Measurements from ENCODE around the gene RAPGEF4. TPM values are rescaled to one million over a fixed set of nuclear protein-coding genes. Genes with fewer than 3 reads are reported as not detected.

Gene RAPGEF4
- total RNA-seq, 4 donors from 2014 or later: 2.5 to 7.9 (median 4.6) TPM

GRCh38 chr2:172725284-172725683, 10.4 kb upstream of the RAPGEF4 start:
- 91 to 94% methylated on average over 2 of the region's 2 CpGs for WGBS, 2 donors (ENCODE audit: low coverage in 1 of 2)
- Histone ChIP-seq H3K36me3 (no peaks in the 10 kb centered on the region), H3K4me1 (no peaks in the 10 kb centered on the region), H3K27me3 (peaks cover 11% of the 10 kb centered on the region), H3K4me3 (no peak overlapping the region), H3K27ac (no peak overlapping the region), H3K9me3 (no peaks in the 10 kb centered on the region)
- no peak for ATAC-seq
- TF ChIP-seq EP300 (IDR thresholded peaks at IDR 0.05): no peak
- TF ChIP-seq CTCF (IDR thresholded peaks at IDR 0.05): no peak
- TF ChIP-seq POLR2A (IDR thresholded peaks at IDR 0.05): no peak
- TF ChIP-seq POLR2AphosphoS5 (IDR thresholded peaks at IDR 0.05): no peak

- no peaks in the 10 kb centered on the region for H3K36me3 ChIP-seq
- 79 to 100% methylated on average over 2 of the region's 3 CpGs for WGBS, 2 donors (ENCODE audit: low coverage in 1 of 2)
- H3K4me3 ChIP-seq: no peak overlapping the region
- no peaks in the 10 kb centered on the region for H3K4me1 ChIP-seq
- no peaks in the 10 kb centered on the region for H3K9me3 ChIP-seq
- H3K27ac ChIP-seq: no peak overlapping the region
- no peak for ATAC-seq
- H3K27me3 ChIP-seq: peaks cover 13% of the 10 kb centered on the region
- no peak for TF ChIP-seq POLR2AphosphoS5 (IDR thresholded peaks at IDR 0.05)
- TF ChIP-seq POLR2A (IDR thresholded peaks at IDR 0.05): no peak
These were observed 9.9 kb upstream of the RAPGEF4 start for GRCh38 chr2:172725746-172726145.

GRCh38 chr2:172726172-172726735, 9.4 kb upstream of the RAPGEF4 start:
- WGBS, 2 donors (ENCODE audit: low coverage in 1 of 2): 96% methylated on average over 4 of the region's 8 CpGs; no CpG with 5 or more reads in 1 of the 2 donors
- no peaks in the 10 kb centered on the region for H3K36me3 ChIP-seq
- H3K4me3 ChIP-seq: no peak overlapping the region
- H3K27me3 ChIP-seq: peaks cover 16% of the 10 kb centered on the region
- H3K9me3 ChIP-seq: no peaks in the 10 kb centered on the region
- H3K4me1 ChIP-seq: no peaks in the 10 kb centered on the region
- TF ChIP-seq CTCF (IDR thresholded peaks at IDR 0.05) (no peak), EP300 (IDR thresholded peaks at IDR 0.05) (no peak), POLR2A (IDR thresholded peaks at IDR 0.05) (no peak), POLR2AphosphoS5 (IDR thresholded peaks at IDR 0.05) (no peak)
- peak; percentile 43 for ATAC-seq
- H3K27ac ChIP-seq: no peak overlapping the region

- Histone ChIP-seq H3K27ac (no peak overlapping the region), H3K27me3 (peaks cover 37% of the 10 kb centered on the region), H3K4me1 (peaks cover 0 to 6% (median 0%) of the 10 kb centered on the region in 3 donors), H3K4me3 (no peak overlapping the region), H3K36me3 (no peaks in the 10 kb centered on the region), H3K9me3 (no peaks in the 10 kb centered on the region)
- WGBS, 2 donors (ENCODE audit: low coverage in 1 of 2): 94 to 96% methylated on average over 2 of the region's 2 CpGs
- ATAC-seq: no peak
- no peak for TF ChIP-seq POLR2A (IDR thresholded peaks at IDR 0.05)
- TF ChIP-seq CTCF (IDR thresholded peaks at IDR 0.05): no peak
- no peak for TF ChIP-seq EP300 (IDR thresholded peaks at IDR 0.05)
- no peak for TF ChIP-seq POLR2AphosphoS5 (IDR thresholded peaks at IDR 0.05)
These were observed 5.2 kb upstream of the RAPGEF4 start for GRCh38 chr2:172730411-172730810.

GRCh38 chr2:172734711-172735581, 699 bp upstream of the RAPGEF4 start:
- 66 to 68% methylated on average over 6 to 7 of the region's 24 CpGs for WGBS, 2 donors (ENCODE audit: low coverage in 1 of 2)
- TF ChIP-seq CTCF (IDR thresholded peaks at IDR 0.05) (no peak), POLR2A (IDR thresholded peaks at IDR 0.05) (no peak), EP300 (IDR thresholded peaks at IDR 0.05) (no peak), POLR2AphosphoS5 (IDR thresholded peaks at IDR 0.05) (no peak)
- Histone ChIP-seq H3K27me3 (peaks cover 42% of the 10 kb centered on the region), H3K4me1 (peaks cover 0 to 18% (median 5%) of the 10 kb centered on the region in 3 donors), H3K4me3 (peak overlapping the region in 1 of 2 donors; percentile 58), H3K27ac (no peak overlapping the region), H3K36me3 (no peaks in the 10 kb centered on the region), H3K9me3 (no peaks in the 10 kb centered on the region)
- no peak for ATAC-seq

All from gastroesophageal sphincter (tissue), 4 donors.